K562 (cell line): ENCODE results near the gene PAQR7. TPM values are rescaled to one million over a fixed set of nuclear protein-coding genes. Genes with fewer than 3 reads are reported as not detected.

Source experiments
- CBFA2T2 ChIP-seq: fragments of 450-650 bp; conservative IDR thresholded peaks from 2 replicates; pipeline ENCODE4 v1.6.1; 2017; ENCODE audit warnings: mild to moderate bottlenecking
- FOXA1 ChIP-seq: fragments of 450-650 bp; IDR thresholded peaks from 2 replicates; pipeline ENCODE4 v1.6.1; 2016; ENCODE audit warnings: mild to moderate bottlenecking, borderline replicate concordance
- FOXA3 ChIP-seq, 2 experiments: fragments of 450-650 bp in 1 of 2; sonication (generic) in 1 of 2; formaldehyde crosslinking; IDR thresholded peaks in 1 of 2; conservative IDR thresholded peaks in 1 of 2; 2 replicates each; pipeline versions ENCODE4 v1.4.0 to v1.8.0; 2020 to 2022; ENCODE audit warnings: mild to moderate bottlenecking in 2 of 2, missing genetic modification reagents in 1 of 2
- KLF16 ChIP-seq: IDR thresholded peaks from 2 replicates; pipeline ENCODE4 v1.6.1; 2016; ENCODE audit warnings: antibody characterized with exemption
- MAZ ChIP-seq, 2 experiments: fragments of 450-650 bp in 1 of 2; sonication (generic) in 1 of 2; formaldehyde crosslinking; IDR thresholded peaks in 1 of 2; conservative IDR thresholded peaks in 1 of 2; 2 replicates each; pipeline versions ENCODE4 v1.4.0 to v1.5.0; 2020; ENCODE audit warnings: mild to moderate bottlenecking in 1 of 2, missing genetic modification reagents in 1 of 2
- MCM5 ChIP-seq: fragments of 450-650 bp; IDR thresholded peaks from 2 replicates; pipeline ENCODE4 v1.6.1; 2016; ENCODE audit warnings: low read depth
- MLLT1 ChIP-seq, 2 experiments: fragments of 450-650 bp; IDR thresholded peaks; 2 replicates each; pipeline ENCODE4 v1.6.1; 2016
- NR2C1 ChIP-seq, 2 experiments: fragments of 450-650 bp; IDR thresholded peaks; 2 replicates each; pipeline ENCODE4 v1.6.1; 2017; ENCODE audit warnings: mild to moderate bottlenecking in 2 of 2, antibody characterized with exemption in 1 of 2, inconsistent platforms in 1 of 2, missing compliant biosample characterization in 1 of 2, missing genetic modification characterization in 1 of 2
- PHF8 ChIP-seq: fragments of 200-600 bp; sonication (generic); IDR thresholded peaks from 2 replicates; pipeline ENCODE4 v1.6.1; 2012; ENCODE audit warnings: mixed run types, mild to moderate bottlenecking, inconsistent platforms, low read length, moderate library complexity, borderline replicate concordance
- RUNX1 ChIP-seq: sonication (generic); IDR thresholded peaks from 2 replicates; pipeline ENCODE4 v1.6.1; 2016; ENCODE audit warnings: antibody characterized with exemption, low read depth
- TRIM24 ChIP-seq, 2 experiments: fragments of 450-650 bp; IDR thresholded peaks; 2 replicates each; pipeline ENCODE4 v1.6.1; 2016
- USF2 ChIP-seq: sonication (generic); formaldehyde crosslinking; IDR thresholded peaks from 2 replicates; pipeline ENCODE4 v1.5.0; 2020; ENCODE audit warnings: missing genetic modification reagents
- ZBTB1 ChIP-seq: sonication (generic); formaldehyde crosslinking; IDR thresholded peaks from 2 replicates; pipeline ENCODE4 v1.8.1; 2023; ENCODE audit warnings: missing genetic modification reagents, low read depth, mild to moderate bottlenecking, borderline replicate concordance
- ZBTB33 ChIP-seq: sonication (generic); formaldehyde crosslinking; IDR thresholded peaks from 2 replicates; pipeline ENCODE4 v1.8.1; 2023; ENCODE audit warnings: mild to moderate bottlenecking, missing genetic modification reagents
- ZNF407 ChIP-seq: fragments of 450-650 bp; IDR thresholded peaks from 2 replicates; pipeline ENCODE4 v1.6.1; 2016; ENCODE audit warnings: low read depth
- polyA plus RNA-seq, 8 experiments: library from polyadenylated mRNA; depleted of rRNA in 4 of 8; stranded (reverse) in 5 of 8; unstranded in 3 of 8; fragments of >200 nt; fragmentation: Nextera tagmentation in 2 of 8; fragmentation: Illumina TruSeq in 1 of 8; extraction: Ambion mirVana in 2 of 8; extraction: Trizol in 1 of 8; gene quantifications; 2 replicates each; pipeline versions ENCODE4 v1.2.1 to v1.2.3, GENCODE V29; 2011 to 2014; ENCODE audit warnings: inconsistent platforms in 1 of 8, missing spikeins in 1 of 8
- total RNA-seq, 7 experiments: library from RNA; depleted of rRNA in 6 of 7; stranded (reverse); fragments of >200 nt in 6 of 7; fragmentation: Illumina TruSeq in 2 of 7; extraction: Trizol in 2 of 7; gene quantifications; 2 replicates each; pipeline versions ENCODE4 v1.2.1 to v1.2.3, GENCODE V29; 2011 to 2021; ENCODE audit warnings: low replicate concordance in 1 of 7

Gene PAQR7
- total and polyA plus RNA-seq, 9 of the 15 experiments (the other 6 are each of a cell fraction or from before 2014, with no cell fraction given): 1.1 to 5.2 (median 2.6) TPM

- TF ChIP-seq ZNF407: no peak
- no peak for TF ChIP-seq CBFA2T2
- peak; percentile 70; the same call in 1 of the 2 replicates for TF ChIP-seq ZBTB33 (CRISPR knock-in tag)
- TF ChIP-seq MLLT1 (IDR thresholded peaks at IDR 0.05): peak in 1 of 2 experiments; percentile 79; a peak in 1 of 4 replicates
- TF ChIP-seq FOXA1: no peak
- TF ChIP-seq USF2: no peak
- TF ChIP-seq MAZ (CRISPR knock-in tag; conservative IDR thresholded peaks at IDR 0.05 in 1 of 2, IDR thresholded peaks at IDR 0.05 in 1 of 2): peak; percentile 53 to 95; a peak in 3 of 4 replicates
- TF ChIP-seq NR2C1 (IDR thresholded peaks at IDR 0.05): peak; percentile 38; the same call in 1 of the 2 replicates
- TF ChIP-seq NR2C1 (tag; IDR thresholded peaks at IDR 0.05): no peak
- TF ChIP-seq RUNX1: peak; percentile 35; the same call in 1 of the 2 replicates
- TF ChIP-seq FOXA3 (CRISPR knock-in tag; conservative IDR thresholded peaks at IDR 0.05 in 1 of 2, IDR thresholded peaks at IDR 0.05 in 1 of 2): peak in 1 of 2 experiments; percentile 67; a peak in 1 of 4 replicates
- peak; percentile 67 for TF ChIP-seq KLF16
- no peak for TF ChIP-seq ZBTB1 (CRISPR knock-in tag)
- no peak for TF ChIP-seq TRIM24 (IDR thresholded peaks at IDR 0.05)
- TF ChIP-seq MCM5: no peak
- no peak for TF ChIP-seq PHF8
Measured at GRCh38 chr1:25895365-25895990, 20.0 kb upstream of the PAQR7 start (continued).
